ENCODE results near the gene LRRK2. TPM values are rescaled to one million over a fixed set of nuclear protein-coding genes. Genes with fewer than 3 reads are reported as not detected.
"Not testable (repeated sequence)": the region's sequence is repeated elsewhere in the genome, so short reads cannot be mapped to it uniquely, and the experiment has no call there.

The LRRK2 gene
- total RNA-seq, 2 experiments from 2014 or later: not detected

DNA sequence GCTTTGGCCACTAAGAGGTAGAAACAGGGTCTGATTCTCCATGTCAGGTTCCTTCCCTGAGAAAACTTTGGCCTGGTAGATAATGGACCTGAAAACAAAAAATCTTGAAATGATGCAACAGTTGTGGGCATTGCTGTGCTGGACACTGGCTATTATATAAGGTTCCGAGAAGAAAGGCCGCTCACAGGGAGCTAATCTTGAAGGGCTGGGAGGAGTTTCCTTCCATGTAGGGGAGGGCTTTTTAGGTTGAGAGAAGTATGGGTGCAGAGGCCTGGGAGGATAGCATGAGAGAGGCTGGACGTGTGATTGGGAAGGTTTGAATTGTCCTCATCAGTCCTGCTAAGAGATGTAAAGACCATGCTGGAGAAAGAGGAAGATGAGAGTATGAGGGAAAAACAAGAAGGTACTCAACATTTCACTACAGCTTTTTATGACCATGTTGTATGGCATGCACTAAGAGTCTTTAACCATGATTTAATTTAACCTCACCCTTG is 11.6 kb downstream of the LRRK2 start:
- H3K9me3 Mint-ChIP-seq (ENCODE audit: low read depth): no peaks in the 10 kb centered on the region
- ChIA-PET CTCF (no interaction called here), POLR2A (no interaction called here)
- no peak overlapping the region for H3K27ac Mint-ChIP-seq
- ATAC-seq: no peak
- intact Hi-C loops (cut with DNase I, micrococcal nuclease): no loop called here
- no peaks in the 10 kb centered on the region for H3K27me3 Mint-ChIP-seq
- no peaks in the 10 kb centered on the region for H3K36me3 Mint-ChIP-seq (ENCODE audit: low read depth)
- no peak overlapping the region for H3K4me3 Mint-ChIP-seq
- DNase-seq: no peak
- H3K4me1 Mint-ChIP-seq: no peaks in the 10 kb centered on the region

GRCh38 chr12:40238266-40238902 is 13.6 kb downstream of the LRRK2 start:
- no peaks in the 10 kb centered on the region for H3K4me1 Mint-ChIP-seq
- intact Hi-C loops (cut with DNase I, micrococcal nuclease): no loop called here
- H3K27me3 Mint-ChIP-seq: no peaks in the 10 kb centered on the region
- ChIA-PET POLR2A (no interaction called here), CTCF (no interaction called here)
- no peak overlapping the region for H3K27ac Mint-ChIP-seq
- H3K9me3 Mint-ChIP-seq (ENCODE audit: low read depth): no peaks in the 10 kb centered on the region
- no peaks in the 10 kb centered on the region for H3K36me3 Mint-ChIP-seq (ENCODE audit: low read depth)
- H3K4me3 Mint-ChIP-seq: no peak overlapping the region
- ATAC-seq: no peak
- DNase-seq: no peak

- intact Hi-C loops (cut with DNase I, micrococcal nuclease): no loop called here
- H3K9me3 Mint-ChIP-seq (ENCODE audit: low read depth): no peaks in the 10 kb centered on the region
- H3K4me1 Mint-ChIP-seq: no peaks in the 10 kb centered on the region
- H3K4me3 Mint-ChIP-seq: no peak overlapping the region
- ChIA-PET POLR2A (no interaction called here), CTCF (no interaction called here)
- no peak overlapping the region for H3K27ac Mint-ChIP-seq
- H3K27me3 Mint-ChIP-seq: no peaks in the 10 kb centered on the region
- ATAC-seq (no peak), DNase-seq (no peak)
- no peaks in the 10 kb centered on the region for H3K36me3 Mint-ChIP-seq (ENCODE audit: low read depth)
Observed at GRCh38 chr12:40238979-40239378, 14.2 kb downstream of the LRRK2 start.

- no peak overlapping the region for H3K27ac Mint-ChIP-seq
- H3K36me3 Mint-ChIP-seq (ENCODE audit: low read depth): no peaks in the 10 kb centered on the region
- H3K27me3 Mint-ChIP-seq: no peaks in the 10 kb centered on the region
- ChIA-PET CTCF (no interaction called here), POLR2A (no interaction called here)
- intact Hi-C loops (cut with DNase I, micrococcal nuclease): no loop called here
- no peaks in the 10 kb centered on the region for H3K4me1 Mint-ChIP-seq
- no peak for DNase-seq
- no peaks in the 10 kb centered on the region for H3K9me3 Mint-ChIP-seq (ENCODE audit: low read depth)
- H3K4me3 Mint-ChIP-seq: no peak overlapping the region
- no peak for ATAC-seq
Observed at GRCh38 chr12:40240779-40241178, 16.0 kb downstream of the LRRK2 start.

GRCh38 chr12:40241741-40242140 is 16.9 kb downstream of the LRRK2 start:
- no peaks in the 10 kb centered on the region for H3K27me3 Mint-ChIP-seq
- no peak for DNase-seq
- intact Hi-C loops (cut with DNase I, micrococcal nuclease): no loop called here
- no peak overlapping the region for H3K27ac Mint-ChIP-seq
- no peak overlapping the region for H3K4me3 Mint-ChIP-seq
- ChIA-PET POLR2A (no interaction called here), CTCF (no interaction called here)
- no peaks in the 10 kb centered on the region for H3K9me3 Mint-ChIP-seq (ENCODE audit: low read depth)
- no peak for ATAC-seq
- no peaks in the 10 kb centered on the region for H3K36me3 Mint-ChIP-seq (ENCODE audit: low read depth)
- no peaks in the 10 kb centered on the region for H3K4me1 Mint-ChIP-seq

DNA sequence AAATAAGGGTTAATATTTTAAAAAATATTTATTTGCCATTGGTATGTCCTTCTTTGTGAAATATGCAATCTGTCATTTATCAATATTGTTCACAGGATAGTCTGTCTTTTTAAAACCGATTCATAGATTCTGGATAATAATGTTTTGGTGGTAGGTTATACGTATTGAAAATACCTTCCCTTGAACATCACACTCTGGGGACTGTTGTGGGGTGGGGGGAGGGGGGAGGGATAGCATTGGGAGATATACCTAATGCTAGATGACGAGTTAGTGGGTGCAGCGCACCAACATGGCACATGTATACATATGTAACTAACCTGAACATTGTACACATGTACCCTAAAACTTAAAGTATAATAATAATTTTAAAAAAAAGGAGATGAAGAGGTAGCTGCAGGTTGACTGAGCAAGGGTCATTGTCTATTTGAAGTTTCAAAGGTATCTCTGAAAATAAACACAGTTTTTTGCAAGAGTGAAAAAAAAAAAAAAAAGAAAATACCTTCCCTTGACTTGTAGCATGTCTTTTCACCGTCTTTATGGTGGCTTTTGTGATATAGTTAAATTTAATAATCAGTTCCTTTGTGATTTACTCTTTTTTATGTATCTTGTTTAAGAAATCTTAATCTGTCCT is 19.8 kb downstream of the LRRK2 start:
- H3K36me3 Mint-ChIP-seq (ENCODE audit: low read depth); POLR2A ChIA-PET; H3K4me3 Mint-ChIP-seq; intact Hi-C loops (cut with DNase I, micrococcal nuclease); CTCF ChIA-PET; H3K4me1 Mint-ChIP-seq; ATAC-seq; DNase-seq; H3K27ac Mint-ChIP-seq; H3K27me3 Mint-ChIP-seq; H3K9me3 Mint-ChIP-seq (ENCODE audit: low read depth): not testable (repeated sequence)

DNA sequence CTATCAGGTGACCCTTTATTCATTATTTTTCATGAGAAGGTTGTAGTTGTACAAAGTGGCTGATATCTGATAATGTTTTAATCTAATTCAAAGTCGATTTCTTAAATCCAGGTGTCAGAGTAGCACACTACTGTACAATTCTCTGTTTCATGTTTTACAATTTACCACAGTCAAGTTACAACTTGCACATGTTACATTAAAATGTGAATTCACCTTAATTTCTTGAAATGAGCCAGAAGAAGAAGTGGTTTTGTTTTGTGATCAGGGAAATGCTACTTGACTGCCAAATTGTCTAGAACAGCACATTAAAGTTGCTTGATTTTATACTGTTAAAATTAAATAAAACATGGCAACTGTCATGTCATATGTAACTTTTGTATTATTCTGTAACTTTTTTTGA is 23.2 kb downstream of the LRRK2 start:
- Mint-ChIP-seq H3K36me3 (ENCODE audit: low read depth) (no peaks in the 10 kb centered on the region), H3K27ac (no peak overlapping the region), H3K4me1 (no peaks in the 10 kb centered on the region), H3K4me3 (no peak overlapping the region), H3K27me3 (no peaks in the 10 kb centered on the region), H3K9me3 (ENCODE audit: low read depth) (no peaks in the 10 kb centered on the region)
- no peak for ATAC-seq
- CTCF ChIA-PET: no interaction called here
- POLR2A ChIA-PET: no interaction called here
- DNase-seq: no peak
- intact Hi-C loops (cut with DNase I, micrococcal nuclease): no loop called here

DNA sequence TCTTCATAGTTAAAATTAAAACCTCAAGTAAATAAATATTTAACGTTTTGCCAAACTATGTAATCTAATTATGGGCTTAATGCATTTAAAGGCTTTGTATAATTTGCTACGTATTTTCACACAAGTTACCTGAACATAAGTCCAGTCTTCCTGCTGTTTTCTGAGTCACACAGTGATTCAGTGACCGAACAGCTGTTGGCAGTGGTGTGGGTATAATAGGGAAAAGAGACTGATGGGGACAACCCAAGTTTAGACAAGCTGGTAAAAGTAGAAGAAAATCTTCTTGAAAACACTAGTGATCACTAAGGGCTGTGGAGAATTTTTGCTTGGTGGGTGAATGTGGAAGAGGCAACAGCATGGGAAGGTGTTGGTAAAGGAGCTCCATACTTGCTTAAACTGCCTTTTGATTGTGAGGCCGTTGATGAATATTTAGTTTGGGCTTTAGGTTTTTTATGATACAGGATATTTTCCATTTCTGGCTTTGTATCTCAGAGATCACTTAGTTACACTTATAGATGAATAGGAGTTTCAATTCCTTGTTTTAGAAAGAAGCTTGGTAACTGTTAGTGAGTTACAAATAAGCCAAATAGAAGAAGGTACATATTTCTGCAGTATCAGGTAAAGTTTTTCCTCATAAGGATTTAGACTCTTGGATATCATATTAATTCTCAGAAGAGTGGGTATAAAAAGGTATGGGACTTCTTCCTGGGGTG is 23.9 kb downstream of the LRRK2 start:
- Mint-ChIP-seq H3K27me3 (no peaks in the 10 kb centered on the region), H3K4me3 (no peak overlapping the region), H3K27ac (no peak overlapping the region), H3K9me3 (ENCODE audit: low read depth) (no peaks in the 10 kb centered on the region), H3K4me1 (no peaks in the 10 kb centered on the region), H3K36me3 (ENCODE audit: low read depth) (no peaks in the 10 kb centered on the region)
- ChIA-PET CTCF (interaction anchor here (0.6 kb wide), 1 partner anchor 1496 kb away, joined by 3 read pairs; no protein-coding TSS in a partner anchor), POLR2A (no interaction called here)
- ATAC-seq: no peak
- no peak for DNase-seq
- intact Hi-C loops (cut with DNase I, micrococcal nuclease): no loop called here

DNA sequence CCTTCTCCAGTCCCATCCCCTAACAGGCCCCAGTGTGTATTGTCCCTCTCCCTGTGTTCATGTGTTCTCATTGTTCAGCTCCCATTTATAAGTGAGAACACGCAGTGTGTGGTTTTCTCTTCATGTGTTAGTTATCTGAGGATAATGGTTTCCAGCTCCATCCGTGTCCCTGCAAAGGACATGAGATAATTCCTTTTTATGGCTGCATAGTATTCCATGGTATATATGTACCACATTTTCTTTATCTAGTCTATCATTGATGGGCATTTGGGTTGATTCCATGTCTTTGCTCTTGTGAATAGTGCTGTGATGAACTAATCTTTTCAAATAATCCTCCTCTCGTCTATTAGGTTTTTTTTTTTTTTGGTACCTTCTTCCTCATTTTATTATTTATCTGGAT is 25.9 kb downstream of the LRRK2 start:
- H3K4me3 Mint-ChIP-seq; H3K27ac Mint-ChIP-seq; H3K36me3 Mint-ChIP-seq (ENCODE audit: low read depth); POLR2A ChIA-PET; H3K9me3 Mint-ChIP-seq (ENCODE audit: low read depth); intact Hi-C loops (cut with DNase I, micrococcal nuclease); ATAC-seq; DNase-seq; H3K4me1 Mint-ChIP-seq; H3K27me3 Mint-ChIP-seq: not testable (repeated sequence)
- CTCF ChIA-PET: interaction anchor here (0.8 to 1.1 kb wide), 3 partner anchors 9 to 56 kb away, joined by 3 to 5 read pairs (median 3); no protein-coding TSS in a partner anchor

DNA sequence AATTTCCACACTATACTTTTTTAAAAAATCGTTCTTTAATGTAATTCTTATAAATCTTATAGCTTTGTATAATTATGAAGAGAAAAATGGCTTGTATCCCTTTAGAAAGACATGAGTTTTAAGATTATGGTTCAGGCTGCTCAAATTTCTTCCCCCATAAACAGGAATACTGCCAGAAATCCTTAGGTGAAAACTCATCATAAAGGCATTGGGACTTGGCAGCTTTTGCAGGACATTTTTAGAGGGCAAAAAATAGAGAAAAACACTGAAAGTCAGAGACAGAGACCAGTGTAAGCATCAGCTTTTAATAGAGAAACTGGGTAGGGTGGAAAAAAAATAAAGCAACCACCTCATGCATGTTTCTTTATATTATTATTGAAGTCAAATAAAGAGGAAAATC is 29.1 kb downstream of the LRRK2 start:
- intact Hi-C loops (cut with DNase I, micrococcal nuclease): no loop called here
- no peak overlapping the region for H3K27ac Mint-ChIP-seq
- no peak for ATAC-seq
- H3K4me1 Mint-ChIP-seq: no peaks in the 10 kb centered on the region
- no peaks in the 10 kb centered on the region for H3K9me3 Mint-ChIP-seq (ENCODE audit: low read depth)
- DNase-seq: no peak
- no peaks in the 10 kb centered on the region for H3K27me3 Mint-ChIP-seq
- POLR2A ChIA-PET: no interaction called here
- CTCF ChIA-PET: no interaction called here
- no peaks in the 10 kb centered on the region for H3K36me3 Mint-ChIP-seq (ENCODE audit: low read depth)
- H3K4me3 Mint-ChIP-seq: no peak overlapping the region

- ChIA-PET CTCF (no interaction called here), POLR2A (no interaction called here)
- no peak overlapping the region for H3K4me3 Mint-ChIP-seq
- no peaks in the 10 kb centered on the region for H3K4me1 Mint-ChIP-seq
- DNase-seq (no peak), ATAC-seq (no peak)
- intact Hi-C loops (cut with DNase I, micrococcal nuclease): no loop called here
- no peaks in the 10 kb centered on the region for H3K9me3 Mint-ChIP-seq (ENCODE audit: low read depth)
- no peaks in the 10 kb centered on the region for H3K27me3 Mint-ChIP-seq
- H3K36me3 Mint-ChIP-seq (ENCODE audit: low read depth): no peaks in the 10 kb centered on the region
- H3K27ac Mint-ChIP-seq: no peak overlapping the region
Observed at GRCh38 chr12:40254455-40255085, 29.8 kb downstream of the LRRK2 start.

DNA sequence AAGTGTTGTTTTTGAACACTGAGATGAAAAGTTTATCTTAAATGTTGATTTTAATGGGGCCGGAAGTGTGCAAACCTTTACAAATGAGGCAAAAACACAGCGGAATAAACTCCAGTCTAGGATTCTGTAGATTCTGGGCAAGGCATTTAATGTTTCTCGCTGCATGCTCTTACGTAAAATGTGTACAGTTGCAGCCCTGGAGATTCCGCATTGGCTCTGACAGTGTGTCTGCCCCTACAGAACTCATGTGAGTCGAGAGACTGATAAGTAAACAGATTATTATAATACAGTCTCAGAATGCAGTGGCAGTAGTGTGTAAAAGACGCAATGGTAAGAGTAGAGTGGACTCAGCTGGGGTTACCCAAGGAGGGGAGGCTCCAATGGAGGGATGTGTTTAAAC is 33.6 kb downstream of the LRRK2 start:
- CTCF ChIA-PET: no interaction called here
- Mint-ChIP-seq H3K27ac (no peak overlapping the region), H3K36me3 (ENCODE audit: low read depth) (no peaks in the 10 kb centered on the region), H3K4me1 (no peaks in the 10 kb centered on the region), H3K27me3 (no peaks in the 10 kb centered on the region), H3K9me3 (ENCODE audit: low read depth) (no peaks in the 10 kb centered on the region), H3K4me3 (no peak overlapping the region)
- POLR2A ChIA-PET: no interaction called here
- intact Hi-C loops (cut with DNase I, micrococcal nuclease): no loop called here
- ATAC-seq (no peak), DNase-seq (no peak)

All from activated CD4-positive, alpha-beta T cell treated with anti-CD3 and anti-CD28 coated beads for 36 hours (primary cell).